ENCODE data around the gene SNF8. TPM values are rescaled to one million over a fixed set of nuclear protein-coding genes. Genes with fewer than 3 reads are reported as not detected.

The SNF8 gene
- total and polyA plus RNA-seq, 2 donors (not counting 1 experiment from before 2014, with no cell fraction given): 84.2 to 109 TPM

- Histone ChIP-seq H3K4me3 (replicated peaks in 1 of 4; ENCODE audit: control extremely low read depth in 1 of 4, insufficient read depth in 1 of 4, low read depth in 3 of 4, low read length in 4 of 4) (no peak overlapping the region), H3K4me1 (ENCODE audit: control insufficient read depth, extremely low read depth, insufficient read depth, low read length) (peaks cover 16% of the 10 kb centered on the region), H3K27ac (ENCODE audit: insufficient read depth, low read length) (no peak overlapping the region), H3K27me3 (ENCODE audit: control insufficient read depth, insufficient read depth, low read length) (no peaks in the 10 kb centered on the region), H3K79me2 (ENCODE audit: control insufficient read depth, insufficient read depth, low read length) (no peaks in the 10 kb centered on the region), H3K9ac (ENCODE audit: insufficient read depth, low read length) (no peak overlapping the region), H3K36me3 (ENCODE audit: control insufficient read depth, insufficient read depth, low read length) (no peaks in the 10 kb centered on the region), H3K4me2 (ENCODE audit: extremely low read depth, insufficient read depth, low read length) (no peak overlapping the region), H4K20me1 (ENCODE audit: control insufficient read depth, extremely low read depth, insufficient read depth, low read length) (no peaks in the 10 kb centered on the region), H3K9me3 (ENCODE audit: control insufficient read depth, insufficient read depth, low read depth, low read length) (no peaks in the 10 kb centered on the region), H2AFZ (ENCODE audit: low read length) (no peak overlapping the region)
- no peak for TF ChIP-seq EZH2 (IDR thresholded peaks at IDR 0.05; ENCODE audit: low read length, missing control alignments)
- TF ChIP-seq CTCF (conservative IDR thresholded peaks at IDR 0.05 in 1 of 2, IDR thresholded peaks at IDR 0.05 in 1 of 2; ENCODE audit: low read depth in 1 of 2, low read length in 2 of 2): no peak
- no peak for DNase-seq (ENCODE audit: low read depth in 2 of 2)
Observed at GRCh38 chr17:48973806-48974205, 29.2 kb upstream of the SNF8 start.

DNA sequence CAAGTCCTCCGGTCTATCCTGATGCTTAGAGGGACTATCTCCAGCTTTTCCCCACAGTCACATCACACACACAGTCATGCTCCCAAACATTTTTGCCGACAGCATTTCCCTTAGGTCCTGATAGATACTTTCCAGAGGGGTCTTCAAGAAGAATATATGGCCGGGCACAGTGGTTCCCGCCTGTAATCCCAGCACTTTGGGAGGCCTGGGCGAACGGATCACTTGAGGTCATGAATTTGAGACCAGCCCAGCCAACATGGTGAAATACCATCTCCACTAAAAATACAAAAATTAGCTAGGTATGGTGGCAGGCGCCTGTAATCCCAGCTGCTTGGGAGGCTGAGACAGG is 28.1 kb upstream of the SNF8 start:
- DNase-seq (ENCODE audit: low read depth in 2 of 2): no peak

GRCh38 chr17:48970865-48971687 is 26.4 kb upstream of the SNF8 start:
- no peak overlapping the region for H2AFZ ChIP-seq (ENCODE audit: low read length)
- no peak overlapping the region for H3K4me3 ChIP-seq (replicated peaks in 1 of 4; ENCODE audit: control extremely low read depth in 1 of 4, insufficient read depth in 1 of 4, low read depth in 3 of 4, low read length in 4 of 4)
- H4K20me1 ChIP-seq (ENCODE audit: control insufficient read depth, extremely low read depth, insufficient read depth, low read length): no peaks in the 10 kb centered on the region
- peaks cover 16% of the 10 kb centered on the region for H3K4me1 ChIP-seq (ENCODE audit: control insufficient read depth, extremely low read depth, insufficient read depth, low read length)
- H3K4me2 ChIP-seq (ENCODE audit: extremely low read depth, insufficient read depth, low read length): no peak overlapping the region
- no peaks in the 10 kb centered on the region for H3K36me3 ChIP-seq (ENCODE audit: control insufficient read depth, insufficient read depth, low read length)
- TF ChIP-seq CTCF (conservative IDR thresholded peaks at IDR 0.05 in 1 of 2, IDR thresholded peaks at IDR 0.05 in 1 of 2; ENCODE audit: low read depth in 1 of 2, low read length in 2 of 2): no peak
- TF ChIP-seq EZH2 (IDR thresholded peaks at IDR 0.05; ENCODE audit: low read length, missing control alignments): no peak
- no peaks in the 10 kb centered on the region for H3K9me3 ChIP-seq (ENCODE audit: control insufficient read depth, insufficient read depth, low read depth, low read length)
- no peaks in the 10 kb centered on the region for H3K79me2 ChIP-seq (ENCODE audit: control insufficient read depth, insufficient read depth, low read length)
- no peak for DNase-seq (ENCODE audit: low read depth in 2 of 2)
- H3K9ac ChIP-seq (ENCODE audit: insufficient read depth, low read length): no peak overlapping the region
- H3K27me3 ChIP-seq (ENCODE audit: control insufficient read depth, insufficient read depth, low read length): no peaks in the 10 kb centered on the region
- no peak overlapping the region for H3K27ac ChIP-seq (ENCODE audit: insufficient read depth, low read length)

More for the DNA sequence above, 28.1 kb upstream of the SNF8 start:
- Histone ChIP-seq H3K27ac (ENCODE audit: insufficient read depth, low read length) (peak overlapping the region; percentile 70), H3K79me2 (ENCODE audit: control insufficient read depth, insufficient read depth, low read length) (no peaks in the 10 kb centered on the region), H3K4me3 (replicated peaks in 1 of 4; ENCODE audit: control extremely low read depth in 1 of 4, insufficient read depth in 1 of 4, low read depth in 3 of 4, low read length in 4 of 4) (peak overlapping the region in 1 of 4 experiments; percentile 10), H3K4me2 (ENCODE audit: extremely low read depth, insufficient read depth, low read length) (peak overlapping the region; percentile 89), H3K9ac (ENCODE audit: insufficient read depth, low read length) (no peak overlapping the region), H3K36me3 (ENCODE audit: control insufficient read depth, insufficient read depth, low read length) (no peaks in the 10 kb centered on the region), H3K9me3 (ENCODE audit: control insufficient read depth, insufficient read depth, low read depth, low read length) (no peaks in the 10 kb centered on the region), H2AFZ (ENCODE audit: low read length) (peak overlapping the region; percentile 70), H3K4me1 (ENCODE audit: control insufficient read depth, extremely low read depth, insufficient read depth, low read length) (peaks cover 16% of the 10 kb centered on the region), H3K27me3 (ENCODE audit: control insufficient read depth, insufficient read depth, low read length) (no peaks in the 10 kb centered on the region), H4K20me1 (ENCODE audit: control insufficient read depth, extremely low read depth, insufficient read depth, low read length) (no peaks in the 10 kb centered on the region)
- TF ChIP-seq CTCF (conservative IDR thresholded peaks at IDR 0.05 in 1 of 2, IDR thresholded peaks at IDR 0.05 in 1 of 2; ENCODE audit: low read depth in 1 of 2, low read length in 2 of 2) (no peak), EZH2 (IDR thresholded peaks at IDR 0.05; ENCODE audit: low read length, missing control alignments) (no peak)
